Activated CD4-positive, alpha-beta T cell treated with anti-CD3 and anti-CD28 coated beads, Interleukin-2, Interleukin-4, amounts not matched to agents 100 ng/mL and 50 ng/mL, durations not matched to agents 16 hours and 8 hours (primary cell): Measurements from ENCODE around the gene MTAP.
"Not testable (repeated sequence)": the region's sequence is repeated elsewhere in the genome, so short reads cannot be mapped to it uniquely, and the experiment has no call there.

Experiments
- DNase-seq: peaks from one replicate; pipeline ENCODE4 v3.0.0-alpha.2; 2020; ENCODE audit warnings: low spot score

The MTAP gene

DNA sequence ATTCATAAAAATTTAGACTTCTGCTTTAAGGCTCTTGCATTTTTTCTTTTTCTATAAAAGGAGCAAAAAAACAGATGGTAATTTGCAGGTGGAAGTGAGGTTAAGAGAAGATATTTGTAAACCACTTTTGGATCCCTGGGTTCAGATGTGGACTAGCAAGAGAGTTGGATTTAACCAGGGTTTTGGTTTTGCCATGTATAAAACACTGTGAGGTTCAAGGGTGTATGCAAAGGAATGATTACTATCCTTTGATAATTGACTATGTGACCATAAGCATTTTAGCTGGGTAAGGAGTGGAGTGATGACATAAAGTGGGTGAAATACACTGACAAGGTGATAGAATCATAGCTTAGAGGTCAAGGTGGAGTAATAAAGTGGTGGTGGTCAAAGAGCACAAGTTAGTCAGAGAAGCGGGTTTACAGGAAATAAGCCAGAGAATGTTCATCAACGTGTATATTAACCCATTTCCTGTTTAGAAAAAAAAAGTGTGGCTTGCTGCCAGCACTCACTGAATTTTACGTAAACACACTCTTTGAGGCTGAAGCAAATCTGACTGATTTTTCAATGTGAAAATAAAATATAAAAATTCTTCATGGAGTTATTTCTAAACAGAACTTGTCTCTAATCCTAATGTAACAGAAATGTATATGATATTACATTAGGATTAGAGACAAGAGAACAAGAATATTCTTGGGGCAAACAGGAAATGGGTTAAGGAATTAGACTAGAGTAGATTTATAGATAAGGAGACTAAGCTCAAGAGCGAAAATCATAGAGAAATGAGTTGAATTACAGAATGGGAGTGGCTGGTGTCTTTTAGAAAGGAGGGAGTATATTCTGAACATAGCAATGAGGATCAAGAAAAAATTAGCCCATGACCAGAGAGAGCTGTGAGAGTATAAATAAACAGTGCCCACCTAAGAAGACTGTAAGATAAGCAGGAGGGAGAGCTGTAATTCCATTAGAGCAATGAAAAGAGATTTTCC lies 117.2 kb downstream of the MTAP start:
- DNase-seq: peak; percentile 47

DNA sequence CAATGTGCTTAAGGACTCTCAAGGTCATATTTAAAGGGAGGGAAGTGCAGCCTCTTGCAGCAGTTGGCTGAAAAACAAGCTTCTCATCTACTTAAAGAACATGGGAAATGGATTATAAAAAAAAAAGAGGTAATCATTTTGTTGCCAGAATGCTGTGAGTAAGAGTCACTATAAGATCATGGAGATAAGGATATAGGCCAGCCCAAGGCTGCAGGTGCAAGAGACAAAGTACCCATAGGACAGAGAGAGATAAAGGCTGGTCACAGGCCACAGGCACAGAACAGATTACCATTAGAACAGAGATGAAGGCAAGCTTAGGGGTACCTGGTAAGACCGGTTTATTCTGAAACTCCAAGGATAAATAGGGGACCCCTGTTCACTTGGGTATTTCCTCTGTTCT lies 121.3 kb downstream of the MTAP start:
- no peak for DNase-seq

DNA sequence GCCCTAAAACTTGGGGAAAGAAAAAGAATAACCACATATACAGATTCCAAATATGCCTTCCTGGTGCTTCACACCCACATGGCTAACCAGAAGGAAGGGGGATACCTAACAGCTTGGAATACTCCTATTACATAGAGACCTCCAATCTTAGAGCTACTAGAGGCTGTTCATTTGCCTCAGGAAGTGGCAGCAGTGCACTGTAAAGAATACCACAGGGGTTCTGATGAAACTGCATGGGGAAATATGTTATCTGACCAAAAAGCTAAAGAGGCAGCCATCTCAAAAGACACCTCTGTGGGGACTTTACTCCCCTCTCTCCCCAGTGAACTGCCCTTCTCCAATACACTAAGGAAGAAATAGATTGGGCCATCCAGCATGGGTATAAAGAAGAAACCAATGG lies 125.3 kb downstream of the MTAP start:
- no peak for DNase-seq

DNA sequence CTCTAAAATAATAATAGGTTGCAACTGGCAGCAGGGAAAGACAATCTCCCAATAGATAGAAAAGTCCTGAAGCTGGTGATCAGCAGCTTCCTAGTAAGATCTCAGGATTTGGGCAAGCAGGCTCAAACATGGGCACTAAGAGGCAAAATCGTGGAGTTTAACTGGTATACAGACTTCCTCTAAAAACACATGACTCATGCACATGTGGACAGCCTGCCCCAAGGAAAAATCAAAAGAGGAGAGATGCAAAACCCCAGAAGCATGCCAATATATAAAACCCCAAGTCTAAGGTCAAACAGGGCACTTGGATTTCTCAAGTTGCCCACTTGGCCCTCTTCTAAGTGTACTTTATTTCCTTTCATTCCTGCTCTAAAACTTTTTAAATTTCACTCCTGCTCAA lies 129.0 kb downstream of the MTAP start:
- no peak for DNase-seq

DNA sequence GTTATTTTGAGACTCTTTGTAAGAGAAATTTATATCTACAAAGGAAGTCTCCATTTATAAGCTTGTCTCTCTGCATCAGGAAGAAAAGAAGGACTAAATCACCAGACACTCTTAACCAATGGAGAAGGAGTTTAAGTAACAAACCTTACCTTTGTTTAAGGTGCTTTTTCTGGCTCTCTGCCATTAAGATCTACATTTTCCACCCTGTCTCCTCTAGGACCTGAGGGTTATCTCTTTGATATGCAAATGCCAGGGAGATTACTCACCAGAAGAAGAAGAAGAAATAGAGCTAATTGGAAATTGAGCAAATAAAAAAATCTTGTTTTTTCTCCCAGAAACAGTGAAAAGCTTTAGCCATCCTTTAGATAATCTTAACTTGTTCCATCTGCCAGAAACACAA lies 130.8 kb downstream of the MTAP start:
- no peak for DNase-seq

DNA sequence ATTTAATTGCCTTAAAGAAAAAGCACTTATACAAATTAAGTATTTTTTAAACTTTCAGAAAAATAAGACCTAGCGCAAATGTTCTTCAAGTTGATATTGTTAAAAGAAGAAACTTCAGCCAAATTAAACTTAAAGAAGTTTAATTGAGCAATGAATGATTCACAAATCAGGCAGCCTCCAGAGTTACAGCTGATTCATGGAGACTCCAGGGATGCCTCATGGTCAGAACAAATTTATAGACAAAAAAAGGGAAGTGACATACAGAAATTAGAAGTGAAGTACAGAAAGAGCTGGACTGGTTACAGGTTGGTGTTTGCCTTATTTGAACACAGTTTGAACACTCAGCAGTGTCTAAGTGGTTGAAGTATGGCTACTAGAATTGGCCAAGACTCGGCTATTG lies 131.4 kb downstream of the MTAP start:
- DNase-seq: no peak

DNA sequence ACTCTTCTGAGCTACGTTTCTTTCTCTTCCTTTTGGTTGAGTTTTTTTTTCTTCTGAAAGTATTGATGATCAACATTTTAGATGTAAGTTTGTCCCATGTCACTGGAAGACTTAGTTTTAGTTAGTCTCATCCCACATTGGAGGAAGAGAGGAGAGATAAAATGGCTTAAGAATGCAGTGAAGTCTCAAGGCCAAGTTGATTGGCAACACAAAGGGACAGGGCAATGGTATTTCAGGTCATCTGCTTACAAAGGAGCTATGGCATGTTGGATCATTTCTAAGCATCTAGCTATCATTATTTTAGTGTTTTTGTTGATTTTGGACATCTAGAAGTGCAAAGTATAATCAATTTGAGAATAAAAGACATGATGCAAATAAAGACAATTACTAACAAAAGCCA lies 133.2 kb downstream of the MTAP start:
- DNase-seq: no peak

DNA sequence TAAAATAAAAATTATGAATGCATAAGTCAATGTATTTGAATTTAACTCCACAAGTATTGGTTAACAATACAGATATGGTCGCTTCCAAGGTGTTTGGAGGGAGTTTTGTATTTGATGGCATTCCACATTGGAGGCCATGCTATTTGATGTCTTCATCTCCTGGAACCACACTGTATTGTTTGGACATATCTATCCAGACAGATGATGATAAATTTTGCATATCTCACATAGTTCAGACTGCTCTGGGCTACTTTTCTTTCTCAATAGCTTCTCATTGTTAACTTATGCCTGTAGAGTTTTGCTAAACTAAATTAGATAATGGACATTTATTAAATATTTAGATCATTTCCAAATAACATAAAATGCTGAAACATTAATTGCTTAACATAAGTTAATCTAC lies 133.7 kb downstream of the MTAP start:
- DNase-seq: no peak

DNA sequence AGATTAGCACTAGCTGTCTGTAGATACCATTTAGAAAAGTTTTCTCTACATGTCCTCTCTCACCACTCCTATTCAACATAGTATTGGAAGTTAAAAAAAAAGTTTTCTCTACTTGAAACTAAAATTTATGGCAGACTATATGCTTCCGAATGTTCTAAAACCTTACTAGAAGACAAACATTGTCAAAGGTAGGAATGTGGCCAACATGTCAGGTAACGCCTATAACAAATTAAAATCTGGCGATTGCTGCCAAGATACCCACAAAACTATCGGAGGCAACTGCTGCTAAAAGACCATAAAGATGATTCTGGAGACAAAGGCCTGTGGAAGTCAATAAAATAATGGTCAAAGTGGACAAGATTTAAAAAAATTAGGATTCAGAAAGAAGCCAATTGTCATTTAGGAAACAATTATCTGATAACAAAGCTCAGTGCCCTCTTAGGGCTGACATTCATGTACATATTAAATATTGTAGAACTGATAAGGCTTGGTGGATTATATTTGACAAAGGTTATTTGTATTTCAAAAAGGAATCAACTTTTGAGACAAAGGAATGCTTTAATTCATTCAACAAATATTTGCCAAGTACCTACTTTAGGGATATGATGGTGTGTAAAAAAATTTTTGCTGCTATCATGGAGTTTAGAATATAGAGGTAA lies 139.0 kb downstream of the MTAP start:
- no peak for DNase-seq

DNA sequence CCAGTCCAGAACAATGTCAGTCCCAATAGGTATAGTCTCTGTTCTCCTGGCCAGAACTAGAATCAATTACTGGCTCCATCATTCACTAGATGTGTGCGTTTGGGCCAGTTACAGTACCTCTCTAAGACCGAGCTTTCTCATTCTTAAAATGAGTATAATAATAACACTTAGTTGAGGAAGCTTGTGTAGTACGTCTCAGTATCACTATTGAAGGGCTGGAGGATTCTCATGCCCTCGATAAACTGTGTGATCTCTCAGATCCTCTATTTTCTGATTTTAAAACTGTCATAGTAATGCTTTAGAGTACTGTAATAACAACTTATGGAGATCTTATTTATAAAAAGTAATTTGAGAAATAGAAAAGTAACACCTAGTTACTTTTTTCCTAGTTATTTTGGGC lies 141.0 kb downstream of the MTAP start:
- no peak for DNase-seq

DNA sequence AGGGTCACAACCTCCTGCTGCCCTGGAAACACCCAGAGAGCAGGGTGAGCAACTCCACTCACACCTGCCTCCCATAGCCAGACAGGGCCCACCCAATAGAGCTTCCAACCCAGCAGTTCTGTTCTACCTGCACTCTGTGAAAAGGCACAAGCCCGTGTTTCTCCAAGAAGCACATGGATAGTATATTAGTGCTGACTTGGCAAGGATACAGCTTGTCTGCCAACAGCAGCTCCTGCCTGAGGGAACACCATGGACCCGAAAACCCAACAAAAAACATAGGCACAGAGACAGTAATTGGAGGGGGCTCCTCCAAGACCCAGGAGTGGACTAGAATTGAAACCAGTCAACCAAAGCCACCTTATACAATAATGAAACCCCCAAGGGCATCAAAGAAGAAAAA lies 143.2 kb downstream of the MTAP start:
- no peak for DNase-seq

DNA sequence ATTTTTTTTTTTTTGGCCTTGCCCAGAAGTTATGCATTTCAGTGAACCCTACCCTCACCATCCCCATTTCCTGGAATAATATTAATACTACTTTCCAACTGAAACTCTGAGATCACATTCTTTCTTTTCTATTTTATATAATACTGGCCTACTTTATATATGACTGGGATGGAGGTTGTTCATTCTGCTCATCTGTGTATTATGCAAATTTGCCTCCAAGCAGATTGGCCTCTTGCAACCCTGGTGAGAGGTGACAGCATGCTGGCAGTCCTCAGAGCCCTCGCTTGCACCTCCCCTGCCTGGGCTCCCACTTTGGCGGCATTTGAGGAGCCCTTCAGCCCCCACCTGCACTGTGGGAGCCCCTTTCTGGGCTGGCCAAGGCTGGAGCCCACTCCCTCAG lies 156.4 kb downstream of the MTAP start:
- no peak for DNase-seq

DNA sequence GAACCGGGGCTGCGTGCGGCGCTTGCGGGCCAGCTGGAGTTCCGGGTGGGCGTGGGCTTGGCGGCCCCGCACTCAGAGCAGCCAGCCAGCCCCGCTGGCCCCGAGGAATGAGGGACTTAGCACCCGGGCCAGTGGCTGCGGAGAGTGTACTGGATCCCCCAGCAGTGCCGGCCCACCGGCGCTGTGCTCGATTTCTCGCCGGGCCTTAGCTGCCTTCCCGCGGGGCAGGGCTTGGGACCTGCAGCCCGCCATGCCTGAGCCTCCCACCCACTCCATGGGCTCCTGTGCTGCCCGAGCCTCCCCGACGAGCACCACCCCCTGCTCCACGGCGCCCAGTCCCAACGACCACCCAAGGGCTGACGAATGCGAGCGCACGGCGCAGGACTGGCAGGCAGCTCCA lies 156.8 kb downstream of the MTAP start:
- not testable (repeated sequence) for DNase-seq

DNA sequence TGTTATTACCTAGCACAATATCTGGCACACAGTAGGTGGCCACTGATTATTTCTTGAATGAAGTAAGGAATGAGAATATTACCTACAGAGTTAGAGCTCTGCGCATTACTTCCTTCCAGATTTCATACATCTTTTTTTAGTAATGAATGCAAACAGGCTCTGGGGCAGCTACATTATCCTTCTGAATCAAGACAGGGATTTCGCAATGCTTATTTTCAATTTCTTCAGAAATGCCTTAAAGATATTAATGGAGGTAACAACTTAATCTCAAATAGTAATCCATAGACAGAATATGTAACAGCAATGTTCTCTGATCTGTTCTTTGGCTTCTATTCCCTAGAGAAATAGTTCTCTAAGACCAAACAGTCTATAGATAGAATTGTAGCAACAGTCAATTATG lies 159.1 kb downstream of the MTAP start:
- DNase-seq: no peak

DNA sequence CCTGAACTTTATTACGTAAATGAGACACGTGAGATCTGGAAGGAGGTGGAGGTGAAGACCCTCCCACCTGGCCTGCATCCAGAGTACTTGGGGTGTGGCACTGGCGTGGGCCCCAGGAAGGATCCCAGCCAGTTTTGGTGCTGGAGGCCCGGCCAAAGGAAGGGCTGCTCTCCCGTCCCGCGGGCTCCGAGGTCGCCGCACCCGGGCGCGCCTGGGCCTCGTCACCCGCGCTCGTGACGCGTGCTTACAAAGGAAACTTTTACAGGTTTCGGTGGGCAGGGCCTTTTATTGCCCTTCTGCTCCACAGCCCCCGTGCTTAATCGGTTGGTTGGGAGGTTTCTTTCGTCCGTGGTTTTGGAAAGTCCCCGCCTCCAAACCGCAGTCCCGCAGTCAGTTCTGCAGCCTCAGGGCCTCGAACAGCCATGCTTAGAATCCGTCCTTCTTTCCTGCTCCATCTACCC lies 162.5 kb downstream of the MTAP start:
- peak; percentile 63 for DNase-seq

DNA sequence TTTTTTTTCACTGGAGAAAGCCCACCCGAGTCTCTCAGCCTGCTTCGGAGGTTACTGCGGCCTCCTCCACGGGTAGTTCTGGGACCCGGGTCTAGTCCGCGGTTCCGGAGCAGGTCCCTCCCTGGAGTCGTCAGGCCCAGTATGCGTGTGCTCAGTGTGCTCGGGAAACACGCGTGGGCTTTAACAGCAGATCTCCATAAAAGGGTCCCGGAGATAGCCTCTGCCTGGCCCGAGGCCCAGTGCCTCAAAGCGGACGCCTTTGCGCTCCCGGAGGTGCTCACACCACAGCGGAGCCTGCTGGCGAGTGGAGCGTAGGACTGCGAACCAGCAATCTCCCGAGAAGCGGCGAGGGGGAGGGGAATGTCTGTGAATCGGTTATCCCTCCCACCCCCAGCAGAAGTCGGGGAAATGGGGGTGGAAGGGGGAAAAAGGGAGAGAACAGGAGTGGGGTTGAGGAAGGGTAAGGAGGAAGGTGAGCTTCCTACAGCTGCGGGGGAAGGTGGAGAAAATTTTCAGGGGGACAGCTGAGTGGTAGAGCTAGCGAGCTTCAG lies 163.0 kb downstream of the MTAP start:
- DNase-seq: peak; percentile 47

DNA sequence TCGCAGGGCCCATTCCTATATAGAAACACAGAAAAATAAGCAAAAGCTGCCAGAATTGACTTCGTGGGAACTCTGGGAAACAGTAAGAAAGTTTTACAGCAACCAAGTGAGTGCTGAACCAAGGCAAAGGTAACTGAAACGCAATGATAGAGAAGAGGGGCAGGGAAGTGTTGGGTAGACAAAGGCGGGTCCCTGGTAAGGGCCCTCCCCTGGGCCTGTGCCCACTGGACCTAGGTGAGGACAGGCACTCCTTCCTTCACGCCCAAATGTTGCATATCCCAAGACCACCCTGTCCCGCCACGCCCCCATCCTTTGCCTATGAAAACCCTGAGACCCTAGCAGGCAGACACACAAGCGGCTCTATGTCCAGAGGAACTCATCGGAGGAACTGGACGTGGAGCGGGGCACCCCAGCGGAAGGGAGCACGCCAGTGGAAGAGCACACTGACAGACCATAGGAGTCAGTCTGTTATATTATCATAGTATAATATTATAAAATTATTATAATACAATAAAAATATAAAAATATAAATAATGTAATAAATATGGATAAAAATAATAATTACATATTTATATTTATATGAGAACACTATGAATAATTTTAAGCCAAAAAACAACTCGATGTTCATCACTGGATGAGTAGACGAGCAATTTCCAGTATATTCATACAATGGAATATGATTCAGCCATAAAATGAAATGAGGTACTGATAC lies 163.9 kb downstream of the MTAP start:
- DNase-seq: no peak

DNA sequence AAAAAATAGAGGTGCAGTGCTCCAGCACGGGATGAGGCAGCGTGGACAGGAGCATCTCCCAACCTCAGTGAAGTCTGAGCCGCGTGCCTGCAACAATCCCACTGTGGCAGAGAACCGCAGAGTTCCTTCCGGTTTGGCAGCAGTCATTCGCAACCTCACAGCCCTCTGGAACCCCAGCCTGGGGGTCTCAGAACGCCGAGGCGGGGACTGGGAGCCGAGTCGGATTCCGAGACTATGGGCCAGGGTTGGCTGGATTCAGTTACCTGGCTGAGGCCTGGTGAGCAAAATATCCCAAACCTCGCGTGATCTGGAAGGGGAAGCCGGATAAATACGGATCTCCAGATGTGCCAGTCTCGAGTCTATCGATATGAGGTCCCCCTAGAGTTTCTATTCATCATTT lies 164.7 kb downstream of the MTAP start:
- DNase-seq: no peak

DNA sequence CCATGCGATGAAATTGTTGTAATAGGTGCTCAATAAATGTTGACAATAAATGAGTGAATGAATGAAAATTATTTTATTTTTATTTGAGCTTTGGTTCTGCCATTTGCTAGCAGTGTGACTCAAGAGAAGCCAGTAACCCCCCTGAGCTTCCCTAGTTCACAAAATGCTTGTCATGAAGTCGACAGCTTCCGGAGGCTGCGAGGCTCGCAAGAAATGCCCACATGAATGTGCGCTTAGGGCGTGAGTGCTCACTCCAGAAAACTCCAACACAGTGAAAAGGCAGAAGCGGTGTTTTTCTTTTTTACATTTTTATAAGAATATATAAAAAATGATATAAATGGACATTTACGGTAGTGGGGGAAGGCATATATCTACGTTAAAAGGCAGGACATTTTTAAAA lies 165.3 kb downstream of the MTAP start:
- no peak for DNase-seq

DNA sequence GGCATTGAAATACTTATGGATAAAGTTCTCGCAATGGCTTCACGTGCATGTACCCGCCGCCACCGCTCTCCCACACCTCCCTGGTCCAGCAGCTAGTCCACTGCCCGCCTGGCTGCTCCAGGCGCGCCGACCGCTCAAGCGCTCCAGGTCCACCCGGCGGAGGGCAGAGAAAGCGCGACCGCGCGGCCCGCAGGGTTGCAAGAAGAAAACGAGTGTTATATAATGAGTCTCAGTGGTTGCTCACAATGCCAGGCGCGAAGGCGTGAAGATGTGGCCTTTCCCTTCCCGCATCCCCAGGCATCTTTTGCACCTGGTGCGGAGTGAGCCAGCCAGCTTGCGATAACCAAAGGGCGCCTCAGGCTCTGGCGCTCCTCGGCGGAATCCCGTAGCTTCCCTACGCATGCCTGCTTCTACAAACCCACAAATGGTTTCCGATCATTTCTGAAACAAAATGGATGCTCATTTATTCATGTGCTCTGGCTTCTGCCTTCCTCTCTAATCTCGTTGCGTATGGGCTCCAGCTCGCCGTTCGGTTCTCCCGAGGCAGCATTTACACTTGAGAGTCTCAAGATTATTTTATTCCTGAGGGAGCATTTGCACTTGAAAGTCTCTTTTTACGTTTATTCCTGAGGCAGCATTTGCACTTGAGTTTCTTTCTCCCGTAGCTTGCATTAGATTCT lies 166.0 kb downstream of the MTAP start:
- no peak for DNase-seq

DNA sequence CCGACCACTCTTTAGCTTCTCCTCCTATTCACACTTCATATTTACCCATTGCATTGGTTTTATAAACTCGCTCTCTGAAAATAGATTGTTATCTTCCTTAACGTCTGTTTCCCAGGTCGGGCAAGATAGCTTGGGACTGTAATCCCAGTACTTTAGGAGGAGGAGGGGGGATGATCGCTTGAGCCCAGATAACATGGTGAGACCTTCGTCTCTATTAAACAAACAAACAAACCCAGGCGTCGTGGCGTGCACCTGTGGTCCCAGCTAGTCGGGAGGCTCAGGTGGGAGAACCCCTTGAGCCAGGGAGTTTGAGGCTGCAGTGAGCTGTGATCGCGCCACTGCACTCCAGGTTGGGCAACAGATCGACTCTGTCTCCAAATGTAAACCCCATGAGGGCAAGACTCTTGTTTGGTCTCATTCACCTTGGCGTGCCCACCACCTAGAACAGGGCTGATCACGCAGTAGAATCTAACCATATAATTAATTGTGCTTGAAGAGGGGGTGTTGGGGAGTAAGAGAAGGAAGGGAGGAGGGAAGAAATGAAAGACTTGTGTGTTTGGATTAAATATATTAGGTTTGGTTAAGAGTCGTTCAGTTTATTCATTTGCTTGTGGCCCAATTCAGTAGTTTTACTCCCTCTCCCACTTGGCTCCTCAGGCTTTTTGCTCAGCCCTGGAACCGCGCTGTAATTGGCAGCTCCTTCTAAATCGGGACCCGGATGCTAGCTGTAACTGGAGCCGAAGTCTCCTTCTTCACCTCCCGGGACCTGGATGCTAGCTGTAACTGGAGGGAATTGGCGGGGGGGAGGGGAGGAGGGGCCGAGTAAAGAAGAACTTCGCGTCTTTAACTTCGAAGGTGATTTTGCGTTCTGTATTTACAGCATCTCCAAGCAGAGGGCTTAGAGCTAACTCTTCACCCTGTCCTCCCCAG lies 166.8 kb downstream of the MTAP start:
- DNase-seq: no peak
